T follicular helper cell (primary cell): ENCODE results near the gene RSPH1.

ENCODE experiments used
- DNase-seq: peaks from one replicate; pipeline ENCODE4 v3.0.0-alpha.2; 2020; ENCODE audit warnings: low read depth

Gene RSPH1

GRCh38 chr21:42448686-42449085 is 47.3 kb downstream of the RSPH1 start:
- DNase-seq, result no peak

DNA sequence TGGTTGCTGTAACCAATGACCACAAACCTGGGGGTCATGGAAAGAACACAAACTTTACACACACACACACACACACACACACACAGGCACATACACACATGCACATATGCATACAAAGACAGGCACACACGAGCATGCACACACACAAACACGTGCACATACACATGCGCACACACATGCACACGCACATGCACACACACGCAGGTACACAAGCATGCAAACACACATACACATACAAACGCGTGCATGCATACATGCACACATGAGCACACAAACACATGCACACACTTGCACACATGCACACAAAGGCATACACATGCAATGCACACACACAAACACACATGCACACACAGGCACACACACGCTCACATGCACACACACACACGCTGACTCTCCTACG is 48.3 kb downstream of the RSPH1 start:
- DNase-seq, result no peak

- DNase-seq, result no peak
Observed at GRCh38 chr21:42447182-42447581, 48.8 kb downstream of the RSPH1 start.

DNA sequence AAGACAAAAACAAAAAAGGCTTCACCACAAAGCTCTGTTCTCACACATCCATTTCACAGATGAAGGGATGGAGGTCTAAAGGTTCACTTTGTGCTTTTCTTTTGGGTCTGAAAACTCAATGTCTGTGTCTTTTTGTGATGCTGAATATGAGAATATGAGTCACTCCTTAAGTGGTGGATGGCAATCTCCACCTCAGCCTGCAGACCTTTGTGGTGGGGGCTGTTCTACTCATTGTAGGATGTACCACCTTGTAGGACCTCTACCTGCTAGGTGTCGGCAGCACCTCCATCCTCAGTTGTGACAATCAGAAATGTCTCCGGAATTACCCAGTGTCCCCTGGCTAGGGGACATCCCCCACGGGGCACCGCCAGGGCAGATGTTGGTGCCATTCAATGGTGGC is 49.5 kb downstream of the RSPH1 start:
- no peak for DNase-seq

- no peak for DNase-seq
Observed at GRCh38 chr21:42445311-42445710, 50.7 kb downstream of the RSPH1 start.

GRCh38 chr21:42444745-42445059 is 51.3 kb downstream of the RSPH1 start:
- no peak for DNase-seq

DNA sequence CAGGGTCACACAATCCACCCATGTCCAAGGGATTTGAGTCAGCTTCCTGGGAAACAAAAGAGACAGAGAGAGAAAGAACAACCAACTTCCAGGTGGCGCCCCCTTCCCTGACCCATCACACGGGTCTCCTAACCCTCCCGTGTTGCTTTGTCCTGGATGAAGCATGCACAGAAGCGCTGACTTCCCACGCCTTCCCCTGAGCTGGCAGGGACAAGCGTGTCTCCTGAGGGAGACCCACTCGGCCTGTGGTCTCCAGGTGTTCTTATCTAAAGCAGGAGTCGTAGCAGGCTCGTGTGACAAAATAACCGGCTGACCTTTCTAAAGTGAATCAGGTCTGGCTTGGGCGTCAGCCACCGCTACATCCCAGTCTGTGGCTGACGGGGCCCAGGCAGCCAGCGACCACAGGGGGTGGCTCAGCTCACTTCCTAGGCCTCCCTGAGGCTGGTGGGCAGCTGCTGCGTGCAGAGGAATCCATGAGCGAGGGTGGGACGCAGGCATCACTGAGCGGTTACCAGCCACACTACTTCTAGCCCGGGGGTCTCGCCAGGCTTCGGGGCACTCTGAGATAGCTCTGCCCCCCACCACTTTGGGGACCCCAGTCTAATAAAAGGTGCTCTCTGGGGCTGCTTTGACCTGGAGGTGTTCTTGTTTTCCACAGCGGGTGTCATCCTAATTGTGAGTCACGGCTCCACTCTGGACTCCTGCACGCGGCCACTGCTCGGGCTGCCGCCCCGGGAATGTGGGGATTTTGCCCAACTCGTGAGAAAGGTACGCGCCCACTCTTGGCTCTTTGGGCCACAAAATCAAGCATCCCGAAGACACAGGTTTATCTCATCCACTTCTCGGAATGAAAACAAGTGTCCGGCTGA is 51.9 kb downstream of the RSPH1 start:
- no peak for DNase-seq

DNA sequence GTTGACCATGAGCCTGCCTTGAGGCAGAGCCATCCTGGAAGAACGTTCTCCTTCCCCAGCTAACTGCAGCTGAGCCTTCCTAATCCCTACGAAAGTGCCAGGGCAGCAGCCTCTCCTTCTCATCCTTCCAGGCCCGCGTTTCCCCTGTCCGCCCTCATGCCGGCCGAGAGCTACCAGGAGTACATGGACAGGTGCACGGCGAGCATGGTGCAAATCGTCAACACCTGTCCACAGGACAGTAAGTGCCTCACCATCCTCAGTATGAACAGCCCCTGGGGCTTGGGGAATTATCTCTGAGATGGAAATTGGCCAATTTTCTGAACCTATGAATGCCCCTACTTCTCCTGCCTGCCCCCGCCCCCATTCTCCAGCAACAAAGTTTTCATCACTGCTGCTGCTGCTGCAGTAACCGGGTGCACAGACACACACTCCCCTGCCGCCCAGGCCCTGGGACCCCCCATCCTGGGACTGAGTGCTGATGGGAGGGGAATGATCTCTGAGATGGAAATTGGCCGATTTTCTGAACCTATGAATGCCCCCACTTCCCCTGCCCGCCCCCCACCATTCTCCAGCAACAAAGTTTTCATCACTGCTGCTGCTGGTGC is 52.7 kb downstream of the RSPH1 start:
- DNase-seq, result no peak

GRCh38 chr21:42441963-42442362 is 54.1 kb downstream of the RSPH1 start:
- no peak for DNase-seq

DNA sequence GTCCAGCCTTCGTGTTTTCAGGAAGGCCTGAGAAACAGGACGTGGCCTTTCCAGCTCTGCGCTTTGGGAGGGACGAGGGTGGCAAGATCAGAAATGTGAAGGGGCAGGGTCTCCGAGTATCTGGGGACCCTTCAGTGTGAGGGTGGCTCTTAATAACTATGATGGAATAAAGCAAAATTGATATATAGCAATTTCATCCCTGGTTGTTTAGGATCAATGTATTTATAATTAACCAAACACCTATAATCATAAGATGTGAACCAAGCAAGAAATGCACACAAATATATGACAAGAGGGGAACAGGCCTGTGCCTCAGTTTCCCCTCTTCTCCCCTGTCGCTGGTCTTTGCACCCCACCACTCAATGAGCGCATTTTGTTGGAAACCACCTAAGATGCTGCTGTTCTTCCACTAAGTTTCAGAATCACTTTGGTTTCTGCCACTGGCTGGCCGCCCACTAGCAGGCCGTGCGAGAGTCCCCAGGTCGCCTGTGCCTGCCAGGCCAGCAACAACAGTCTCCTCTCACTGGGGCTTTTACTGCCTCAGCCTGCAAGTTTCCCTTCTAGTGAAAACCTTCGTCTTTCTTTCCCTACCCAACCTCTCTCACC is 55.7 kb downstream of the RSPH1 start:
- DNase-seq, result no peak

DNA sequence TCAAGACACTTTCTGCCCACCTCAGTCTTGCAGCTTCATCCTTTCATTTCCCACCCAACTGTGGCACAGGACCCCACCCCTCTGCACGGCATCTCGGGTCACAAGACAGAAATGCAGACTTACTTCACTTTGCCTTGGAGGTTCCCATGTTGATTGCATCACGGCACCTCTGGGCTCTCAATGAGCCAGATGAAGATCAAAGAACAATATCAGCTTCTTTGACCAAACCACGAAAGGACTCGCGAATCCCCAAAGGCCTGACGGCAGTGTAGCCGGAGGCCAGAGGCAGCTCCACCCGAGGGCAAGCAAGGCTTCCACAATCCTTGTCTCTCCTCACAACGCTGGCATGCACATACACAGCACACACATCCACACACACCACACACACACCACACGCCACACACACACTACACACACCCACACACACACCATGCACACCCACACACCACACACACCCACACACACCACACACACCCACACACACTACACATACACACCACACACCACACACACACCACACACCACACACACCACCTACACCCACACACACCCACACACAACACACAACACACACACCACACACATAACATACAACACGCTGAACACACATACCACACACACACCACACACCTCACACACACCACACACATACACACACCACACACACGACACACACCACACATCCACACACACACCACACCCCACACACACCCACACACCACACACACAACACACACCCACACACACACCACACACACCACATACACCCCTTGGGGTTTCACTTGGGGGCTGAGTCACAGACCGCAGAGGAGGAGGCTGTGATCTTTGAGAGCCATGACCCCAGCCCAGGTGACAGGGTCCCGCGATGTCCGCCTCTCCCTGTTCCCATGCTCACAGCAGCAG is 56.5 kb downstream of the RSPH1 start:
- no peak for DNase-seq

GRCh38 chr21:42438316-42439205 is 57.5 kb downstream of the RSPH1 start:
- DNase-seq, result no peak

GRCh38 chr21:42437786-42438185 is 58.2 kb downstream of the RSPH1 start:
- no peak for DNase-seq

GRCh38 chr21:42436914-42437313 is 59.1 kb downstream of the RSPH1 start:
- DNase-seq, result no peak

- DNase-seq, result no peak
Observed at GRCh38 chr21:42435833-42436232, 60.2 kb downstream of the RSPH1 start.

DNA sequence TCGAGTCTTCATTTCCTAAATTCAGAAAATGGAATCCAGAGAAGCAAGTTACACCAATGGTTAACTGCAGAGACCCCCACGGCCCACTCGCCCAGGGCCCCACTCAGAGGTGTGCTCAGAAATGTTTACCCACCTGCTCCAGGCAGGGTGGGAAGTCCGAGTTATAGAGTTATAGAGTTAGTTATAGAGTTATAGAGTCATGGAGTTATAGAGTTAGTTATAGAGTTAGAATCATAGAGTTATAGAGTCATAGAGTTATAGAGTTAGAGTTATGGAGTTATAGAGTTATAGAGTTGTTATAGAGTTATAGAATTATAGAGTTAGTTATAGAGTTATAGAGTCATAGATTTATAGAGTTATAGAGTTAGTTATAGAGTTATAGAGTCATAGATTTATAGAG is 60.6 kb downstream of the RSPH1 start:
- DNase-seq, result no peak

DNA sequence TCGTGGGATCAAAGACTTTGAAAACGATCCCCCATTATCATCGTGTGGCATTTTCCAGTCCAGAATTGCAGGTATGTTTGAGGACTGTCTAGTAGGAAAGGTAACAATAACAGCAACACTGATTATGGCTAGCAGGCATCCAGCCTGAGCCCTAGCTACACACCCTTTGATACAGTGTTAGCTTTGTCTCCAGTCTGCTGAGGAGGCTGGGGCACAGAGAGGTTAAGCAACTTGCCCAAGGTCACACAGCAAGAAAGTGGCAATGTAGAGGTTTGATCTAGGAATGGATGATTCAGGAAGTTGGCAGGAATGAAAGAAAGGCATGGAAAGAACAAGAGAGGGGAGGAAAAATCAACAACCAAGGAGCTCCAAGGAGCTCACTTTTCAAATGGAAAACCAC is 61.1 kb downstream of the RSPH1 start:
- DNase-seq, result no peak

- no peak for DNase-seq
Observed at GRCh38 chr21:42433946-42434551, 62.0 kb downstream of the RSPH1 start.

GRCh38 chr21:42432695-42433094 is 63.3 kb downstream of the RSPH1 start:
- DNase-seq, result no peak

DNA sequence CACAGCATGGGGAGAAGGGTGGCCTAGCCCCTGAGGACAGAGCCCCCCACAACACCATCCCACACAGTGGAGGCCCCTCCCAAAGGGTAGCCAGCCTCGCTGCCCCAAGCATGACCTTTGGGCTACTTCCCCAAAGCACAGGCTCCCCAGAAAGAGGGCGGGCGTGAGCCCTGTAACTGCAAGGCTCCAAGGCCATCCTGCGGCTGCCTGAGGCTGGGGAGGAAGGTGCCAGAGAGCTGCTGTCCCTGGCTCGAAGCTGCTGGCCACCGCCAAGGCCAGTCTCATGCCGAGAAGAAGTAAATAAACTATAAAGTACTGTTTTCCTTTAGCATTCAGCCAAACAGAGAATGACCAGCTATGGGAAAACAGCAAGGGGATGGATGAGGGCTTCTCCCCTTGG is 64.8 kb downstream of the RSPH1 start:
- DNase-seq, result no peak

- DNase-seq, result no peak
Observed at GRCh38 chr21:42430521-42430920, 65.5 kb downstream of the RSPH1 start.
